ENCODE measurements around the gene NRG2.

NRG2 gene

GRCh38 chr5:139926797-139927503, 116.1 kb downstream of the NRG2 start:
- H3F3A ChIP-seq (ENCODE audit: insufficient read depth) = no peaks in the 10 kb centered on the region
- H3K4me2 ChIP-seq (ENCODE audit: low read depth, low read length, poor library complexity, severe bottlenecking) = no peak overlapping the region
- no peak for TF ChIP-seq EZH2phosphoT487 (conservative IDR thresholded peaks at IDR 0.05; ENCODE audit: low read length)
- no peak for TF ChIP-seq CTCF (IDR thresholded peaks at IDR 0.05; ENCODE audit: insufficient read depth, low read length, poor library complexity, severe bottlenecking)
- no peaks in the 10 kb centered on the region for H4K20me1 ChIP-seq (ENCODE audit: low read depth, low read length)
- no peak overlapping the region for H3K9ac ChIP-seq (ENCODE audit: low read length)
- no peak overlapping the region for H3K27ac ChIP-seq (ENCODE audit: low read depth, low read length)
- no peaks in the 10 kb centered on the region for H3K9me3 ChIP-seq (ENCODE audit: insufficient read depth, low read length)
- H3K79me2 ChIP-seq (ENCODE audit: insufficient read depth, low read length) = no peaks in the 10 kb centered on the region
- no peaks in the 10 kb centered on the region for H3K27me3 ChIP-seq (ENCODE audit: low read length)
- no peaks in the 10 kb centered on the region for H3K9me2 ChIP-seq (replicated peaks; ENCODE audit: insufficient read depth, low read length)
- H2AFZ ChIP-seq (ENCODE audit: low read depth, low read length, severe bottlenecking) = no peak overlapping the region
- no peak overlapping the region for H3K4me3 ChIP-seq (ENCODE audit: insufficient read depth, low read length, poor library complexity, severe bottlenecking)
- no peaks in the 10 kb centered on the region for H3K36me3 ChIP-seq (ENCODE audit: low read length)

GRCh38 chr5:139925650-139926640, 117.2 kb downstream of the NRG2 start:
- H3K27ac ChIP-seq (ENCODE audit: low read depth, low read length) = no peak overlapping the region
- TF ChIP-seq CTCF (IDR thresholded peaks at IDR 0.05; ENCODE audit: insufficient read depth, low read length, poor library complexity, severe bottlenecking) = no peak
- TF ChIP-seq EZH2phosphoT487 (conservative IDR thresholded peaks at IDR 0.05; ENCODE audit: low read length) = no peak
- H3K36me3 ChIP-seq (ENCODE audit: low read length) = no peaks in the 10 kb centered on the region
- H3K9ac ChIP-seq (ENCODE audit: low read length) = no peak overlapping the region
- no peak overlapping the region for H3K4me3 ChIP-seq (ENCODE audit: insufficient read depth, low read length, poor library complexity, severe bottlenecking)
- H4K20me1 ChIP-seq (ENCODE audit: low read depth, low read length) = no peaks in the 10 kb centered on the region
- no peak overlapping the region for H3K4me2 ChIP-seq (ENCODE audit: low read depth, low read length, poor library complexity, severe bottlenecking)
- H3K9me2 ChIP-seq (replicated peaks; ENCODE audit: insufficient read depth, low read length) = no peaks in the 10 kb centered on the region
- no peaks in the 10 kb centered on the region for H3K27me3 ChIP-seq (ENCODE audit: low read length)
- H3K79me2 ChIP-seq (ENCODE audit: insufficient read depth, low read length) = no peaks in the 10 kb centered on the region
- no peak overlapping the region for H2AFZ ChIP-seq (ENCODE audit: low read depth, low read length, severe bottlenecking)
- H3K9me3 ChIP-seq (ENCODE audit: insufficient read depth, low read length) = no peaks in the 10 kb centered on the region
- no peaks in the 10 kb centered on the region for H3F3A ChIP-seq (ENCODE audit: insufficient read depth)

- Histone ChIP-seq H3K79me2 (ENCODE audit: insufficient read depth, low read length) (no peaks in the 10 kb centered on the region), H3F3A (ENCODE audit: insufficient read depth) (no peaks in the 10 kb centered on the region), H3K9me3 (ENCODE audit: insufficient read depth, low read length) (no peaks in the 10 kb centered on the region), H3K9ac (ENCODE audit: low read length) (no peak overlapping the region), H3K36me3 (ENCODE audit: low read length) (no peaks in the 10 kb centered on the region), H2AFZ (ENCODE audit: low read depth, low read length, severe bottlenecking) (no peak overlapping the region), H3K4me2 (ENCODE audit: low read depth, low read length, poor library complexity, severe bottlenecking) (no peak overlapping the region), H3K4me3 (ENCODE audit: insufficient read depth, low read length, poor library complexity, severe bottlenecking) (no peak overlapping the region), H3K27me3 (ENCODE audit: low read length) (no peaks in the 10 kb centered on the region), H4K20me1 (ENCODE audit: low read depth, low read length) (no peaks in the 10 kb centered on the region), H3K27ac (ENCODE audit: low read depth, low read length) (no peak overlapping the region), H3K9me2 (replicated peaks; ENCODE audit: insufficient read depth, low read length) (no peaks in the 10 kb centered on the region)
- TF ChIP-seq CTCF (IDR thresholded peaks at IDR 0.05; ENCODE audit: insufficient read depth, low read length, poor library complexity, severe bottlenecking) = no peak
- no peak for TF ChIP-seq EZH2phosphoT487 (conservative IDR thresholded peaks at IDR 0.05; ENCODE audit: low read length)
Measured at GRCh38 chr5:139925216-139925562, 117.9 kb downstream of the NRG2 start.
